IPS DF 19.7 (cell line): ENCODE data around the gene ABHD10.
"Not testable (repeated sequence)": the region's sequence is repeated elsewhere in the genome, so short reads cannot be mapped to it uniquely, and the experiment has no call there.

Experiments
- DNase-seq: peaks from one replicate; pipeline ENCODE4 v3.0.0-alpha.2; 2013; ENCODE audit warnings: low read depth, low spot score

Gene ABHD10

GRCh38 chr3:112032098-112032731 is 53.4 kb downstream of the ABHD10 start:
- DNase-seq = no peak

DNA sequence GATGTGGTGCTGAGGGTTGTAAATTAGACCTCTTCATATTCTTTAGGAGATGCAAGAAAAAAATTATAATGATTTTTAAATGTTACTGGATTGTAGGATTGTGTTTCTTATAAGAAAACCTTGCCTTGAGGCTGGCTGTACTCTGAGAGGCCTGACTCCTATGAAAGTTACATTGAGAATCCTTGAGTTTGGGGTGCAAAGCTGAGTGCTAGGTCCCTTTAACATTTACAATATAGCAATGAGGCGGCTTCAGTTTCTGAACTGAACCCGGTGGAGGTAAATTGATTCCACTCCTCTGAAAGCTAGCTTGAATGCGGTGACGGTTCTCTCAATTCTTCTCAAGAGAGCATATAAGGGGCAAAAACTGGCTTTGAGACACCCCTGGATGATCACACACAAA is 55.6 kb downstream of the ABHD10 start, which contains the start of gene TMPRSS7:
Gene TMPRSS7, plus strand, starts transcription at position 301 of the 400 bp plus-strand sequence. CDS start 110 bp downstream, outside the sequence.
- DNase-seq = no peak

DNA sequence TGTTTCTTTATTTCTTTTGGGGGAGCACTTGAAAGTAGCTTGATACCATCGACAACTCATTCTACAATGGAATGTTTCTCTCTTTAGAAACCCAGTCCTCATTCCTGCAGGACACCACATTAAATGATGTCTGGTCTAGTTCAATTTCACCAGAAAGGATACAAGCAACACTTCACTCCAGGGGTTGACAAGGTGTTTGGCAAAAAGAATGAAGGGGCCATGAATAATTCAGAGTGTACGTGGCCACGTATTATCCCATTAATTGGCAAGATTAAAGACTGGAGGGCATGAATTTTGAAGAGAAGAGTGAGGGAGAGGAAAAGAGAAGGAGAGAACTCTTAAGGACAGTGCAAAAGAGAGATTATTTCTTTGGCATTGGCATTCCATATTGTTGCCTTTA is 56.4 kb downstream of the ABHD10 start:
- DNase-seq = no peak

DNA sequence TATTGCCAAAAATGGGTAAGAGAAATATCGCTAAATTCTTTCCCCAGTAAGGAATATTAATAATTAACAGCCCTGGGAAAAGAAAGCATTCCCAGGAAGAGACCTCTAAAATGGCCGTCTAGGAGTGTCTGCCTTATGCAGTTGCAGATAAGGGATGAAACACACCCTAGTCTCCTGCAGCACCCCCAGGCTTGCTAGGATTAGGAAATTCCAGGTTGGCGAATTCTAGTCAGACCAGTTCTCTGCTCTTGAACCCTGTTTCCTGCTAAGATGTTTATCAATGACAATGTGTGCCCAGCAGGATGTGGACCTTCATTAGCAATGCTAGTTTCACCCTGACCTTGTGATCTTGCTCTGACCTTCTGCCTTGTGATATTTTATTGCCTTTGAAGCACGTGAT is 58.4 kb downstream of the ABHD10 start:
- not testable (repeated sequence) for DNase-seq

GRCh38 chr3:112038863-112039262 is 60.0 kb downstream of the ABHD10 start:
- no peak for DNase-seq

DNA sequence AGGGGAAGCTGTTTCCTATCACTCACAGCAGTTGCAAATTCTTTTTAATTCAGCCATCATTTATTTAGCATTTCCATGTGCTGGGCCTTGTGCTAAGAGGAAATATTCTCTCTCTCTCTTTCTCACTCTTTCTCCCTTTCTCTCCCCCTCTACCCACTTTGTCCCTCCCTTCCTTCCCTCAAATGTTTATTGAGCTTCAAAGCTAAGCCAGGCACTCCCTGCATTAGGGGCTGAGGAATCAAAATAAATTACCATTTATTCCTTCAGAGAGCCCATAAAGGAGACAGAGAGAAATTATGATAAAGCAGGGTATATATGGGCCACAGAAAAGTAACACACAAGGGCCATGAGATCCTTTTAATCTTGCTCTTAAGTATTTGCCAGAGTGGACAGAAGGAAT is 62.5 kb downstream of the ABHD10 start:
- no peak for DNase-seq

DNA sequence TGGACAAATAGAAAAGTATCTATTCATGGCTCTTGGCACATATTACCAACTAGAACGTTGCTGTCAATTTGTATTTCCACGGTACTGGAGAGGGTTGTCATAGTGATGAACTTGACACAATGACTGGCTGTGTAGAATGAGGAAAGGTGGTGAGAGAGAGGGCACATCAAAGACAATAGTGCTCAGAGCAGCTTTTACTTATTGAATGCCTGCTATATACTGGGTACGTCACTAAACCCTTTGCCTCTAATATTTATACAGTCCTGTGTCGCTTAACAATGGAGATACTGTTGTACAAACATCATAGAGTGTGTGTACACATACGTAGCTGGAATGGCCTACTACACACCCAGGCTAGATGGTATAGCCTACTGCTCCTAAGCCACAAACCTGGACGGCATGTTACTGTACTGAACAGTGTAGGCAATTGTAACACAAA is 64.0 kb downstream of the ABHD10 start:
- no peak for DNase-seq
